Measurements from ENCODE around the gene GALE. TPM values are rescaled to one million over a fixed set of nuclear protein-coding genes. Genes with fewer than 3 reads are reported as not detected.

GALE gene
- total RNA-seq, 1 experiment from 2014 or later, result 114 TPM

- no peaks in the 10 kb centered on the region for H3K9me3 ChIP-seq (ENCODE audit: control insufficient read depth, insufficient read depth, low read depth, low read length)
- POLR2A ChIA-PET, result interaction anchor here (0.7 to 3.4 kb wide), 3 partner anchors 11 to 106 kb away, joined by 5 to 12 read pairs (median 5); partner anchors contain the start of gene LYPLA2
- BruUV-seq (replicated peaks), result no TSS peak
- no peak for TF ChIP-seq SIN3A (IDR thresholded peaks at IDR 0.05; ENCODE audit: borderline replicate concordance, insufficient read depth, low read depth, low read length)
- TF ChIP-seq POLR2AphosphoS5 (IDR thresholded peaks at IDR 0.05; ENCODE audit: low read depth, low read length), result no peak
- TF ChIP-seq TCF7L2 (IDR thresholded peaks at IDR 0.05; ENCODE audit: low read depth, low read length), result no peak
- TF ChIP-seq, protein P1, sequence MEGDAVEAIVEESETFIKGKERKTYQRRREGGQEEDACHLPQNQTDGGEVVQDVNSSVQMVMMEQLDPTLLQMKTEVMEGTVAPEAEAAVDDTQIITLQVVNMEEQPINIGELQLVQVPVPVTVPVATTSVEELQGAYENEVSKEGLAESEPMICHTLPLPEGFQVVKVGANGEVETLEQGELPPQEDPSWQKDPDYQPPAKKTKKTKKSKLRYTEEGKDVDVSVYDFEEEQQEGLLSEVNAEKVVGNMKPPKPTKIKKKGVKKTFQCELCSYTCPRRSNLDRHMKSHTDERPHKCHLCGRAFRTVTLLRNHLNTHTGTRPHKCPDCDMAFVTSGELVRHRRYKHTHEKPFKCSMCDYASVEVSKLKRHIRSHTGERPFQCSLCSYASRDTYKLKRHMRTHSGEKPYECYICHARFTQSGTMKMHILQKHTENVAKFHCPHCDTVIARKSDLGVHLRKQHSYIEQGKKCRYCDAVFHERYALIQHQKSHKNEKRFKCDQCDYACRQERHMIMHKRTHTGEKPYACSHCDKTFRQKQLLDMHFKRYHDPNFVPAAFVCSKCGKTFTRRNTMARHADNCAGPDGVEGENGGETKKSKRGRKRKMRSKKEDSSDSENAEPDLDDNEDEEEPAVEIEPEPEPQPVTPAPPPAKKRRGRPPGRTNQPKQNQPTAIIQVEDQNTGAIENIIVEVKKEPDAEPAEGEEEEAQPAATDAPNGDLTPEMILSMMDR (IDR thresholded peaks at IDR 0.05), result no peak
- TF ChIP-seq REST (IDR thresholded peaks at IDR 0.05; ENCODE audit: insufficient read depth in 1 of 2, low read depth in 2 of 2, low read length in 1 of 2), result no peak
- H3K27ac ChIP-seq (ENCODE audit: low read length), result peak overlapping the region; percentile 82; the same call in 1 of the 2 replicates
- peak overlapping the region; percentile 82 to 84; a peak in 3 of 4 replicates for H3K4me3 ChIP-seq (ENCODE audit: low read depth in 2 of 2, low read length in 2 of 2)
- intact Hi-C loops (cut with micrococcal nuclease; ENCODE audit: unreplicated experiment) (no loop called here), in situ Hi-C loops (cut with HindIII; ENCODE audit: low pct_unique_long_range_greater_than_20kb, low sequenced_read_pairs) (no loop called here)
- CTCF ChIA-PET, result no interaction called here
- DNase-seq (ENCODE audit: low read depth, low spot score), result no peak
- H3K27me3 ChIP-seq (ENCODE audit: control insufficient read depth, insufficient read depth, low read length), result no peaks in the 10 kb centered on the region
- H3K36me3 ChIP-seq (ENCODE audit: control insufficient read depth, insufficient read depth, low read length), result peaks cover 10% of the 10 kb centered on the region
- no peak for ATAC-seq
- peaks cover 12% of the 10 kb centered on the region for H3K4me1 ChIP-seq (ENCODE audit: control insufficient read depth, insufficient read depth, low read length)
Observed at GRCh38 chr1:23779826-23780371, 20.7 kb downstream of the GALE start.

DNA sequence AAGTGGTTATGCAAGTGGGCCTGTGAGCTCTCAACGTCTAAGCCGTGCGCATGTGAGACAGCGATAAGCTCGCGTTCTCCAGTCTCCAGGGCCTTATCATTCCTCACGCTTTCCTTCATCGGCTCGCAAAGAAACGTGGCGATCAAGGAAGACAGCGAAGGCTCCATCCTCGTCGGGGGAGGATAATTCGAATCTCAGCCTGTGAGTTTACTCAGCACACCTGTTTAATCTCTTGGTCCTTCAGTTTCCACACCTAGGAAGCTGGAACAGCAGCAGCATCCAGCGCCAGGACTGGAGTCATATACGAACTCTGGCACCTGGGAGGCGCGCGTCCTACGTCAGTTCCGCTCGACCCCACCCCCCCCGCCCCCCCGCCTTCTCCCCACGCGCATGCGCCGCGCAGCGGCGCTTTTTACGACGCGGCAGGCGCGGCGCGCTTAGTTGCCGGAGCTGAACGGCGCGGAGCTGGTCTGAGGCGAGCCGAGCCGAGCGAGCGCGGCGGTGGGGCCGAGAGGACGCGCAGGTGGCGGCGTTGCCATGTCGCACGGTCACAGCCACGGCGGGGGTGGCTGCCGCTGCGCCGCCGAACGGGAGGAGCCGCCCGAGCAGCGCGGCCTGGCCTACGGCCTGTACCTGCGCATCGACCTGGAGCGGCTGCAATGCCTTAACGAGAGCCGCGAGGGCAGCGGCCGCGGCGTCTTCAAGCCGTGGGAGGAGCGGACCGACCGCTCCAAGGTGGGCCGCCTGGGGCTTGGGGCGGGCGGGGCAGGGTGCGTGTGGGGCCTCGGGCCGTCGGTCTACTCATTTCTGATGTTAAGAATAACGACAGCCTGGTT, 22.4 kb downstream of the GALE start, which contains the start of gene PITHD1:
Gene PITHD1, plus strand, starts transcription at position 440 of the 836 bp plus-strand sequence. Its CDS starts 98 bp downstream, at position 538.
- Histone ChIP-seq H3K27ac (ENCODE audit: low read length) (peak within 1 kb of the TSS; percentile 91), H3K4me1 (ENCODE audit: control insufficient read depth, insufficient read depth, low read length) (peaks cover 12% of the 10 kb centered on the region), H3K4me3 (ENCODE audit: low read depth in 2 of 2, low read length in 2 of 2) (peak within 1 kb of the TSS; percentile 82 to 84), H3K9me3 (ENCODE audit: control insufficient read depth, insufficient read depth, low read depth, low read length) (no peaks in the 10 kb centered on the region), H3K36me3 (ENCODE audit: control insufficient read depth, insufficient read depth, low read length) (peaks cover 7% of the 10 kb centered on the region; the same call in 1 of the 2 replicates), H3K27me3 (ENCODE audit: control insufficient read depth, insufficient read depth, low read length) (no peaks in the 10 kb centered on the region)
- in situ Hi-C loops (cut with HindIII; ENCODE audit: low pct_unique_long_range_greater_than_20kb, low sequenced_read_pairs), result no loop called here
- ChIA-PET CTCF (interaction anchor here (0.5 to 1.2 kb wide), 6 partner anchors 18 to 333 kb away, joined by 3 to 6 read pairs (median 5); no protein-coding TSS in a partner anchor), POLR2A (interaction anchor here (0.6 to 3.4 kb wide), 5 partner anchors 13 to 27 kb away, joined by 3 to 12 read pairs (median 8); partner anchors contain the start of gene LYPLA2)
- intact Hi-C loops (cut with micrococcal nuclease; ENCODE audit: unreplicated experiment), result no loop called here
- TF ChIP-seq POLR2AphosphoS5 (IDR thresholded peaks at IDR 0.05; ENCODE audit: low read depth, low read length) (peak; percentile 81), SIN3A (IDR thresholded peaks at IDR 0.05; ENCODE audit: borderline replicate concordance, insufficient read depth, low read depth, low read length) (peak; percentile 80; the same call in 1 of the 2 replicates)
- TF ChIP-seq, protein P1 (IDR thresholded peaks at IDR 0.05), result no peak
- BruUV-seq (replicated peaks), result no TSS peak
- DNase-seq (ENCODE audit: low read depth, low spot score), result no peak
- peak; percentile 95 for ATAC-seq
